ENCODE measurements around the gene ARL4D. TPM values are rescaled to one million over a fixed set of nuclear protein-coding genes. Genes with fewer than 3 reads are reported as not detected.
A peak's percentile ranks its signal among the peaks of the same experiment; 100 is the strongest.

The ARL4D gene
- total and polyA plus RNA-seq, 2 experiments from 2014 or later = 35.3 to 99.9 TPM

DNA sequence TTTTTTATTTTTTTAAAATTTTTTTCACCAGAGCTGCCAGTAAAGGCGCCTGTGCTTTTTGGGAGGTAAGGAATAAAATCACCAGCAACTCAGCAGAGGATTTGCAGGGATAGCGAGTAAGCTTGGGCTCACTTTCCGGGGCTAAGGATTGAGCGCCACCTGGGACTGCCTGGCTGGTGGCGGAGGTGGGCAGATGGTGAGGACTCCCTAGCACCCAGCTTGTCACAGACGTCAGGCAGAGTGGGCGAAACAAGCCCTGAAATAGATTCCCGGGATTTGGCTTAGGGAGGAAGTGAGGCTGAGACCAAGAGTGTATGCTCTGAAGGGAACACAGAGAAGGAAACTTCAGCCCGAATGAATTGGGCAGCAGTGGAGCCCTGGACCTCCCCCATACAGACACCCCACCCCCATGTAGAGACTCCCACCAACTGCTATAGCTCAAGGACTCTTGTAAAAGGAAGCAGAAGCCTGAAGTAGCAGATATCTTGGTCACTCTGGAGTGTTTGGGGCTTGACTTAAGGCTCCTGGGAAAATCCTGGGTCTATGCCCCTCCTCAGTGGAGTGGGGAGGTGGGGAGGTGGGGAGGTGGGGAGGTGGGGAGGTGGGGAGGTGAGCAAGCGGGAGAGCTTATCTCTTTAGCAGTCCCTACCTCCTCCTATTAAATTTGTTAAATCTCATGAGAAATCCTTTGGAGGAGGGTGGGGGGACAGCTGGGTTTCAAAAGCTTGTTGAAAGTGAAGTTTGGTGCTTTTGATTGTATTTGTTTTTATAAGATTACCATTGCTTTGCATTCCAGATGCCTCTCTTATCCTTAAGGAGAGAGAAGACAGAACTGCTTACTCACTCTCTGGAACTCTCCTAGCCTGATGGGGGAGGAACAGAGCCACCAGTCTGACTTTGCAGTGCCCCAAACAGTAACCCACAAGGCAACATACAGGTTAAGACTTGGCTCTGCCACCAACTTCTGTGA lies 8.2 kb downstream of the ARL4D start:
- WGBS (ENCODE audit: low lambda C conversion rate, missing lambda C conversion rate) = 48% methylated on average over 10 of the region's 10 CpGs
- H3K9me3 ChIP-seq (ENCODE audit: low read depth) = no peaks in the 10 kb centered on the region
- no peak overlapping the region for H3K4me3 ChIP-seq
- H4K20me1 ChIP-seq (ENCODE audit: insufficient read depth, poor library complexity, severe bottlenecking) = no peaks in the 10 kb centered on the region
- peak overlapping the region; percentile 39 for H3K27ac ChIP-seq
- peaks cover 3% of the 10 kb centered on the region for H3K4me1 ChIP-seq (ENCODE audit: insufficient read depth)
- H3K4me2 ChIP-seq = peak overlapping the region; percentile 54
- H3K79me2 ChIP-seq = no peaks in the 10 kb centered on the region
- no peaks in the 10 kb centered on the region for H3K9me2 ChIP-seq (replicated peaks; ENCODE audit: insufficient read depth)
- no peak overlapping the region for H2AFZ ChIP-seq
- DNase-seq (ENCODE audit: low spot score) = no peak
- TF ChIP-seq, protein P1, sequence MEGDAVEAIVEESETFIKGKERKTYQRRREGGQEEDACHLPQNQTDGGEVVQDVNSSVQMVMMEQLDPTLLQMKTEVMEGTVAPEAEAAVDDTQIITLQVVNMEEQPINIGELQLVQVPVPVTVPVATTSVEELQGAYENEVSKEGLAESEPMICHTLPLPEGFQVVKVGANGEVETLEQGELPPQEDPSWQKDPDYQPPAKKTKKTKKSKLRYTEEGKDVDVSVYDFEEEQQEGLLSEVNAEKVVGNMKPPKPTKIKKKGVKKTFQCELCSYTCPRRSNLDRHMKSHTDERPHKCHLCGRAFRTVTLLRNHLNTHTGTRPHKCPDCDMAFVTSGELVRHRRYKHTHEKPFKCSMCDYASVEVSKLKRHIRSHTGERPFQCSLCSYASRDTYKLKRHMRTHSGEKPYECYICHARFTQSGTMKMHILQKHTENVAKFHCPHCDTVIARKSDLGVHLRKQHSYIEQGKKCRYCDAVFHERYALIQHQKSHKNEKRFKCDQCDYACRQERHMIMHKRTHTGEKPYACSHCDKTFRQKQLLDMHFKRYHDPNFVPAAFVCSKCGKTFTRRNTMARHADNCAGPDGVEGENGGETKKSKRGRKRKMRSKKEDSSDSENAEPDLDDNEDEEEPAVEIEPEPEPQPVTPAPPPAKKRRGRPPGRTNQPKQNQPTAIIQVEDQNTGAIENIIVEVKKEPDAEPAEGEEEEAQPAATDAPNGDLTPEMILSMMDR (IDR thresholded peaks at IDR 0.05; ENCODE audit: poor library complexity) = no peak
- TF ChIP-seq EZH2 (IDR thresholded peaks at IDR 0.05; ENCODE audit: borderline replicate concordance) (no peak), EZH2phosphoT487 (IDR thresholded peaks at IDR 0.05; ENCODE audit: low read depth, severe bottlenecking, unreplicated experiment) (no peak)
- no peaks in the 10 kb centered on the region for H3K27me3 ChIP-seq
- H3K36me3 ChIP-seq (replicated peaks; ENCODE audit: insufficient read depth, low read depth) = no peaks in the 10 kb centered on the region

DNA sequence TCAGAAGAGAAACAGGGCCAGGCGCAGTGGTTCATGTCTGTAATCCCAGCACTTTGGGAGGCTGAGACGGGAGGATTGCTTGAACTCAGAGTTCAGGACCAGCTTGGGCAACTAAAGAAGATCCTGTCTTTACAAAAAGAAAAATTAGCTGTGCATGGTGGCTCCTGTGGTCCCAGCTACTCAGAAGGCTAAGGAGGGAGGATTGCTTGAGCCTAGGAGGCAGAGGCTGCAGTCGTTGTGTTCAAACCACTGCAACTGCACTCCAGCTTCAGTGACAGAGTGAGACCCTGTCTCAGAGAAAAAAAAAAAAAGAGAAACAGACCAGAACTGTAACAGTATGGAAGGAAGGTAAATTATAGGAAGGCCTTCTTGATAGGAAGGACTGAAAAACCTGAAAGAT lies 10.3 kb downstream of the ARL4D start:
- TF ChIP-seq EZH2phosphoT487 (IDR thresholded peaks at IDR 0.05; ENCODE audit: low read depth, severe bottlenecking, unreplicated experiment) (no peak), EZH2 (IDR thresholded peaks at IDR 0.05; ENCODE audit: borderline replicate concordance) (no peak)
- TF ChIP-seq, protein P1 (IDR thresholded peaks at IDR 0.05; ENCODE audit: poor library complexity) = no peak
- no peaks in the 10 kb centered on the region for H3K9me3 ChIP-seq (ENCODE audit: low read depth)
- peaks cover 3% of the 10 kb centered on the region for H3K4me1 ChIP-seq (ENCODE audit: insufficient read depth)
- no peak overlapping the region for H2AFZ ChIP-seq
- H3K36me3 ChIP-seq (replicated peaks; ENCODE audit: insufficient read depth, low read depth) = no peaks in the 10 kb centered on the region
- no peaks in the 10 kb centered on the region for H3K79me2 ChIP-seq
- H4K20me1 ChIP-seq (ENCODE audit: insufficient read depth, poor library complexity, severe bottlenecking) = no peaks in the 10 kb centered on the region
- H3K4me2 ChIP-seq = no peak overlapping the region
- H3K27ac ChIP-seq = no peak overlapping the region
- no peaks in the 10 kb centered on the region for H3K27me3 ChIP-seq
- no peaks in the 10 kb centered on the region for H3K9me2 ChIP-seq (replicated peaks; ENCODE audit: insufficient read depth)
- no peak overlapping the region for H3K4me3 ChIP-seq
- no peak for DNase-seq (ENCODE audit: low spot score)
- 89% methylated on average over 3 of the region's 3 CpGs for WGBS (ENCODE audit: low lambda C conversion rate, missing lambda C conversion rate)

DNA sequence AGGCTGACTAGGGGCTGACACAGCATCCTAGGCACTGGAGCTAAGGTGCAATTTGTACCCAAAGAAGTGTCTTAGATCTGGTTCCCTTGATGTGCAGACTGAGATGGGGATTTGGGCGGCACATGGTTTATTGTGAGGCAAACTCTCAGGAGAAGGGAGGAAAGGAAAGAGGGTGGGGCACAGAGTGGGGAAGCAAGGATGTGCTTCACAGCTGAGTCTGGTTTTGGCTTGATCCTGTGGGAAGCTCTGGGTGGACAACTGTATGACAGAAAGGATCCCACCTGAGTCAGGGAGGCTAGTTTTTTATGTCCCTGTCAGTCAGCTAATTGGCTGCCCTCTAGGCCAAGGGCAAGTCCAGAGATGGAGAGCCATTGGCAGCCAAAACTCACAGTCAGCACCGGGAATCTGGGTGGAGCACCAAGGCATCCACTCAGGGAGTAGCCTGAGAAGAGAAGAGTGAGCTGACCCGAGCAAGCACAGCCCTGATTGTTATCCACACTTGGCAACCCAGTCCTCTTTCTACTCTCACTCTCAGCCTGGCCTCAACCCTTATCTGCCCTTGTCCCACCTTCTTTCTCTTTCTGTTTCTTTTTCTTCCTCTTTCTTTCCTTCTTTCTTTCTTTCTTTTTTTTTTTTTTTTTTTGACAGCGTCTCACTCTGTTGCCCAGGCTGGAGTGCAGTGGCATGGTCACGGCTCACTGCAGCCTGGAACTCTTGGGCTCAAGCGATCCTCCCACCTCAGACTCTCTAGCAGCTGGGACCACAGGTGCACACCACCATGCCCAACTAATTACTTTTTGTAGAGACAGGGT lies 12.0 kb downstream of the ARL4D start:
- 81% methylated on average over 6 of the region's 6 CpGs for WGBS (ENCODE audit: low lambda C conversion rate, missing lambda C conversion rate)
- H3K9me2 ChIP-seq (replicated peaks; ENCODE audit: insufficient read depth) = no peaks in the 10 kb centered on the region
- DNase-seq (ENCODE audit: low spot score) = no peak
- H3K36me3 ChIP-seq (replicated peaks; ENCODE audit: insufficient read depth, low read depth) = no peaks in the 10 kb centered on the region
- H3K4me1 ChIP-seq (ENCODE audit: insufficient read depth) = peaks cover 3% of the 10 kb centered on the region
- no peak overlapping the region for H3K4me2 ChIP-seq
- no peaks in the 10 kb centered on the region for H4K20me1 ChIP-seq (ENCODE audit: insufficient read depth, poor library complexity, severe bottlenecking)
- TF ChIP-seq EZH2phosphoT487 (IDR thresholded peaks at IDR 0.05; ENCODE audit: low read depth, severe bottlenecking, unreplicated experiment) (no peak), EZH2 (IDR thresholded peaks at IDR 0.05; ENCODE audit: borderline replicate concordance) (no peak)
- TF ChIP-seq, protein P1 (IDR thresholded peaks at IDR 0.05; ENCODE audit: poor library complexity) = no peak
- no peak overlapping the region for H3K4me3 ChIP-seq
- no peaks in the 10 kb centered on the region for H3K79me2 ChIP-seq
- H3K27me3 ChIP-seq = no peaks in the 10 kb centered on the region
- no peaks in the 10 kb centered on the region for H3K9me3 ChIP-seq (ENCODE audit: low read depth)
- H2AFZ ChIP-seq = no peak overlapping the region
- peak overlapping the region; percentile 17 for H3K27ac ChIP-seq
